Astrocyte of the spinal cord (primary cell): Measurements from ENCODE around the gene PHOSPHO1.

Experiments
- DNase-seq: peaks from one replicate; pipeline ENCODE4 v3.0.0; 2011; ENCODE audit warnings: low read depth, low spot score
- H3K4me3 ChIP-seq: 2 replicates; pipeline ENCODE4 v1.5.1; 2011; ENCODE audit warnings: low read depth, mild to moderate bottlenecking, low read length, moderate library complexity
- CTCF ChIP-seq: IDR thresholded peaks from 2 replicates; pipeline ENCODE4 v1.5.1; 2012; ENCODE audit warnings: low read depth, mild to moderate bottlenecking, low read length, inconsistent platforms
- in situ Hi-C: cut with HindIII; loops from 2 replicates; pipeline ENCODE4 v1.10.0; 2017; ENCODE audit warnings: low sequenced_read_pairs

Gene PHOSPHO1

GRCh38 chr17:49213847-49214246 lies 16.7 kb downstream of the PHOSPHO1 start:
- no peak for DNase-seq
- in situ Hi-C loops = no loop called here
- no peak overlapping the region for H3K4me3 ChIP-seq
- no peak for TF ChIP-seq CTCF

- DNase-seq = no peak
- no peak overlapping the region for H3K4me3 ChIP-seq
- no peak for TF ChIP-seq CTCF
- in situ Hi-C loops = no loop called here
These were observed 17.2 kb downstream of the PHOSPHO1 start for GRCh38 chr17:49213399-49213798.

- peak; percentile 33 for DNase-seq
- H3K4me3 ChIP-seq = peak within 1 kb of the TSS; percentile 2
- in situ Hi-C loops = no loop called here
- TF ChIP-seq CTCF = no peak
These were observed 20.2 kb downstream of the PHOSPHO1 start, which contains the start of the genes ABI3 and GNGT2 for GRCh38 chr17:49210158-49211029. TSS of gene ABI3 (plus strand) at chr17:49210707. CDS start at chr17:49210725, 18 bp downstream. TSS of gene GNGT2 (minus strand) at chr17:49210574. CDS start at chr17:49207422, 3,152 bp downstream.

- in situ Hi-C loops = no loop called here
- no peak for DNase-seq
- no peak for TF ChIP-seq CTCF
- H3K4me3 ChIP-seq = no peak overlapping the region
These were observed 21.5 kb downstream of the PHOSPHO1 start for GRCh38 chr17:49209061-49209571.

GRCh38 chr17:49204516-49204915 lies 26.1 kb downstream of the PHOSPHO1 start:
- TF ChIP-seq CTCF = no peak

GRCh38 chr17:49203796-49204195 lies 26.8 kb downstream of the PHOSPHO1 start:
- in situ Hi-C loops = no loop called here
- no peak for TF ChIP-seq CTCF
- no peak overlapping the region for H3K4me3 ChIP-seq
- no peak for DNase-seq

More at GRCh38 chr17:49204516-49204915, 26.1 kb downstream of the PHOSPHO1 start:
- no peak for DNase-seq
- no peak overlapping the region for H3K4me3 ChIP-seq
- in situ Hi-C loops = no loop called here
